ENCODE data around the gene CLDND2. TPM values are rescaled to one million over a fixed set of nuclear protein-coding genes. Genes with fewer than 3 reads are reported as not detected.
A peak's percentile ranks its signal among the peaks of the same experiment; 100 is the strongest.
"Not testable (repeated sequence)": the region's sequence is repeated elsewhere in the genome, so short reads cannot be mapped to it uniquely, and the experiment has no call there.

The CLDND2 gene
- total RNA-seq, 1 donor from 2014 or later: not detected

- H3K27me3 ChIP-seq (ENCODE audit: control insufficient read depth, insufficient read depth, low read length): no peaks in the 10 kb centered on the region
- H3K36me3 ChIP-seq (ENCODE audit: control insufficient read depth, insufficient read depth, low read length): no peaks in the 10 kb centered on the region
- TF ChIP-seq CTCF (IDR thresholded peaks at IDR 0.05; ENCODE audit: insufficient read depth, low read length, severe bottlenecking): no peak
These were observed 42.3 kb upstream of the CLDND2 start for GRCh38 chr19:51410950-51411748.

GRCh38 chr19:51407511-51408131, 38.8 kb upstream of the CLDND2 start:
- H3K27me3 ChIP-seq (ENCODE audit: control insufficient read depth, insufficient read depth, low read length): no peaks in the 10 kb centered on the region
- TF ChIP-seq CTCF (IDR thresholded peaks at IDR 0.05; ENCODE audit: insufficient read depth, low read length, severe bottlenecking): peak; percentile 46
- FAIRE-seq (no peak), DNase-seq (ENCODE audit: low read depth) (peak; percentile 23)
- no peak overlapping the region for H3K4me3 ChIP-seq (ENCODE audit: low read depth, low read length)
- H3K36me3 ChIP-seq (ENCODE audit: control insufficient read depth, insufficient read depth, low read length): no peaks in the 10 kb centered on the region

More at GRCh38 chr19:51410950-51411748, 42.3 kb upstream of the CLDND2 start:
- no peak overlapping the region for H3K4me3 ChIP-seq (ENCODE audit: low read depth, low read length)
- FAIRE-seq (no peak), DNase-seq (ENCODE audit: low read depth) (no peak)

GRCh38 chr19:51402117-51402516, 33.3 kb upstream of the CLDND2 start:
- no peaks in the 10 kb centered on the region for H3K36me3 ChIP-seq (ENCODE audit: control insufficient read depth, insufficient read depth, low read length)
- TF ChIP-seq CTCF (IDR thresholded peaks at IDR 0.05; ENCODE audit: insufficient read depth, low read length, severe bottlenecking): no peak
- H3K27me3 ChIP-seq (ENCODE audit: control insufficient read depth, insufficient read depth, low read length): no peaks in the 10 kb centered on the region
- DNase-seq (ENCODE audit: low read depth): no peak
- FAIRE-seq: no peak
- no peak overlapping the region for H3K4me3 ChIP-seq (ENCODE audit: low read depth, low read length)

- not testable (repeated sequence) for FAIRE-seq; H3K36me3 ChIP-seq (ENCODE audit: control insufficient read depth, insufficient read depth, low read length); DNase-seq (ENCODE audit: low read depth); H3K4me3 ChIP-seq (ENCODE audit: low read depth, low read length); H3K27me3 ChIP-seq (ENCODE audit: control insufficient read depth, insufficient read depth, low read length)
These were observed 31.1 kb upstream of the CLDND2 start for GRCh38 chr19:51399936-51400335.

GRCh38 chr19:51399231-51399630, 30.4 kb upstream of the CLDND2 start:
- no peak overlapping the region for H3K4me3 ChIP-seq (ENCODE audit: low read depth, low read length)
- H3K36me3 ChIP-seq (ENCODE audit: control insufficient read depth, insufficient read depth, low read length): no peaks in the 10 kb centered on the region
- FAIRE-seq: no peak
- TF ChIP-seq CTCF (IDR thresholded peaks at IDR 0.05; ENCODE audit: insufficient read depth, low read length, severe bottlenecking): no peak
- no peak for DNase-seq (ENCODE audit: low read depth)
- H3K27me3 ChIP-seq (ENCODE audit: control insufficient read depth, insufficient read depth, low read length): no peaks in the 10 kb centered on the region

- Histone ChIP-seq H3K27me3 (ENCODE audit: control insufficient read depth, insufficient read depth, low read length) (no peaks in the 10 kb centered on the region), H3K4me3 (ENCODE audit: low read depth, low read length) (no peak overlapping the region), H3K36me3 (ENCODE audit: control insufficient read depth, insufficient read depth, low read length) (no peaks in the 10 kb centered on the region)
- FAIRE-seq (no peak), DNase-seq (ENCODE audit: low read depth) (peak; percentile 24)
- TF ChIP-seq CTCF (IDR thresholded peaks at IDR 0.05; ENCODE audit: insufficient read depth, low read length, severe bottlenecking): peak; percentile 43
These were observed 29.4 kb upstream of the CLDND2 start for GRCh38 chr19:51398096-51398704.

GRCh38 chr19:51397453-51397852, 28.6 kb upstream of the CLDND2 start:
- peak; percentile 26 for DNase-seq (ENCODE audit: low read depth)
- not testable (repeated sequence) for H3K4me3 ChIP-seq (ENCODE audit: low read depth, low read length); H3K27me3 ChIP-seq (ENCODE audit: control insufficient read depth, insufficient read depth, low read length); H3K36me3 ChIP-seq (ENCODE audit: control insufficient read depth, insufficient read depth, low read length); FAIRE-seq
